COLO829 (cell line): ENCODE results near the gene MFRP.
A peak's percentile ranks its signal among the peaks of the same experiment; 100 is the strongest.

Experiments used
- DNase-seq: peaks from one replicate; pipeline ENCODE4 v3.0.0; 2012; ENCODE audit warnings: low spot score

The MFRP gene

DNA sequence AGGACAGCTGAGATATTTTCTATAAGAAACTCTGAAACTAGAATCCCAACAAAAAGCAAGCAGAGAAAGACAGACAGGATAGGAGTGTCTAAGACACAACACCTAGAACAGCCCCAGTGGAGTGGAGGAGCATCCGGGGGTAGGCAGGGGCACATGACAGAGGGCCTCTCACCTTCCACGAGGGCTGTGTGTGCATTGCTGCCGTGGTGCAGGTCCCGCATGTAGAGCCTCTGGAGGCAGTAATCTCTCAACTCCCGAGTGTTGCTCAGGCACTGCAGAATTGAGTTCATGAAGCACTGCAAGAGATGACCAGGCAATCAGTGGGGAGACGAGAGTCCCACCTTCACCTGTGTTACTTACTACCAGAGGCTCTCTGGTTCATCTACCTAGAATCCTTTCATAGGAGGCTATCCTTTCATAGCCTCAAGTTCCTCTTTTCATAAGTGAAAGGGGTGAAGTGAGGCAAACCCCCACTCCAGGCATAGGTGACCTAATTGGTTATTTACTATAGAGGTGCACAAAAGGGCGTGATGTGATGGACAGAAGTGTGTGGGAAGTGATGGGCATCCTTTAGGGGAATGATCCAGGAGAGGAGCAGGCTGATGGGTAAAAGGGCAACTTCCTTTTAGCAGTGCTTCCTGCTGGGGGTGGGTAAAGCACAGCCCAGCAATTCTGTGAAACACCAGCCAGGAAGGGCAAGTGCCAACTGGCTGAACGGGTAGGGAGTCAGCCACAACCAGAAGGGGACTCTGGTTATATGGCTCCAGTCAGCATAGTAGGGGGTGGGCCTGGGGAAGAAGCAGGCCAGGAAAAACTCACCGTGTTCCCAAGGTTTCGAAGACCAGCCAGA is 13.1 kb upstream of the MFRP start:
- DNase-seq, result no peak

DNA sequence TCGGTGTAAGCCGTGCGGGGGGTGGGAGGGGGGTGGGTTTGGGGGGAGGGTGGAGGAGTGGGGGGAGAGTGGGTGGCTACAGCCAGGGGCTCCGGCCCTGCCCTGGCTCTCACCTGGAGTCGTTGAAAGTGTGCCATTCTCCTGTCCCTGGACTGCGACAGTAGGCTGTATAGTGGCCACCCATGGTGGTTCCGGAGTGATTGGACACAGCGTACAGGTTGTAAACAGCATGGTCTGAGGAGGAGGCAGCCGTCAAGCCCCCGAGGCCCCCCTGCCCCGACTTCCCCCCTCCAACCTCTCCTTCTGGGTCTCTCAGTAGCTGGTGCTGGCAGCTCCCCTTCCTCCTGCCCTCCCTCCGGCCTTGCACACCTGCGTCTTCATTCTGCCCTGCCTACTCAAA is 10.6 kb upstream of the MFRP start:
- DNase-seq, result no peak

DNA sequence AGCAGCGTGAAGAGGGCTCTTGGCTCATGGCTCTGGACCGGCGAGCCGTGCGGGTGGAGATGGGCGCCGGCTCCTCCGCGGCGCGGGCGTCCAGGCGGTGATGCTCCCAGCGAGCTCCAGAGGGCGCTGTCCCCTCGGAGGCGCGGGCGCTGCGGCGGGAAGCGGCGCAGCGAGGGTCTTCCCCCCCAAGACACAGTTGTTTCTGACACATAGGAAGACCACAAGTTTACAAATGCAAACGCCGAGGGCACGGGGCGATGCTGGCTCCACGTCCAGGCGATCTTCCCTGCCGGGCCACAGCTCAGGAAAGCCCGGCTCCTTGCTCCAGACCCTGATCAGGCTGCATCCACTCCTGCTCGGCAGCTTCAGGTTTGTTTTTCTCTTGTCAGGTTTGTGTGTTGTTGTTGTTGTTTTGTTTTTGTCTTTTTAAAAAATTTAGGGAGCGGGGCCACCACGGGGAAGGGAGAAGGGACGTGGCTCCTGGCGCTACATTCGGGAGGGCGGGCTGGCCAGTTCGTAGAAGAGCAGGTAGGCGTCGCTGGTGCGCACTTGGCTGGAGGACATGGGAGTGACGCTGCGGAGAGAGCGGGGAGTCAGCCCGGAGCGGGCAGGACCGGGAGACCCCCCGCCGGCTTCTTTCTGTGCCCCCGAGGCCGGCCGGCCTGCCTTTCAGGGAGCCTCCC is 10.0 kb upstream of the MFRP start:
- DNase-seq, result no peak

DNA sequence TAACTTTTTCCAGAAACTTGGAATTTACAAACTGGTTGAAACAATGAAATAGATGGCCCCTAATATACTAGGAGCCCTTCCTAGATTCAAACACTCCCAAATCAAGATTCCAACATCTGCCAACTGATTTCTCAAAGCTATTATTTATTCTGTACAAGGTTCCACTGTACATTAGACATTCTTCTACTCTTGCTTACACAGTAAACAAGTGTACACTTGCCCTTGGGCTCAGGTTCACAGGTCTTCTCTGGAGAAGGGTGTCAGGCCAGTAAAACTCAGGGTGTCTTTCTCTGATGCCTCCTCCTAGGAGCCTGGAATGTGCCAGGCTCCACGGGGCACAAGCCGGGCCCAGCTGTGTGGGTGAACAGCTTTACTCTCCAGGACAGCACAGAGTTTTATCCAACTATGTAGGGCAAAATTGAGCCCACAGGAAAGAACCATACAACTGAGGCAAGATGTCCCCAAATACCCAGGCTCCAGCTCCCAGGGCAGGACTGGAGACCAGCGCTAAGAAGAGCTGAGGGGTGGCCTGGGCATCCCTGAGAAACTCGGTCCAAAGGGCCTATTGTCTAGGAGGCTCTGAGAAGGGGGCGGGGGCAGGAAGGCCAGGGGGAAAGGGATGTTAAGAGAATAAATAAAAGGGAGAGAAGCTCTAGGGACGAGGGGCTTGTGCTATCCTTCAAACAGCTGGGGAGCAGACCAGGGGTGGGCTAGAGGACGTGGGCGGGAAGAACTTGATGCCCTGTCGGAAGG is 8.8 kb upstream of the MFRP start:
- DNase-seq, result no peak

GRCh38 chr11:119352857-119353260 is 6.4 kb upstream of the MFRP start:
- DNase-seq, result peak; percentile 90

- no peak for DNase-seq
Observed at GRCh38 chr11:119351232-119351631, 4.7 kb upstream of the MFRP start.

GRCh38 chr11:119350302-119350701 is 3.8 kb upstream of the MFRP start:
- no peak for DNase-seq

- DNase-seq, result no peak
Observed at GRCh38 chr11:119347940-119348605, 1.6 kb upstream of the MFRP start.

- no peak for DNase-seq
Observed at GRCh38 chr11:119347242-119347641, 737 bp upstream of the MFRP start.

- DNase-seq, result no peak
Observed at GRCh38 chr11:119345685-119346084, 820 bp downstream of the MFRP start.

DNA sequence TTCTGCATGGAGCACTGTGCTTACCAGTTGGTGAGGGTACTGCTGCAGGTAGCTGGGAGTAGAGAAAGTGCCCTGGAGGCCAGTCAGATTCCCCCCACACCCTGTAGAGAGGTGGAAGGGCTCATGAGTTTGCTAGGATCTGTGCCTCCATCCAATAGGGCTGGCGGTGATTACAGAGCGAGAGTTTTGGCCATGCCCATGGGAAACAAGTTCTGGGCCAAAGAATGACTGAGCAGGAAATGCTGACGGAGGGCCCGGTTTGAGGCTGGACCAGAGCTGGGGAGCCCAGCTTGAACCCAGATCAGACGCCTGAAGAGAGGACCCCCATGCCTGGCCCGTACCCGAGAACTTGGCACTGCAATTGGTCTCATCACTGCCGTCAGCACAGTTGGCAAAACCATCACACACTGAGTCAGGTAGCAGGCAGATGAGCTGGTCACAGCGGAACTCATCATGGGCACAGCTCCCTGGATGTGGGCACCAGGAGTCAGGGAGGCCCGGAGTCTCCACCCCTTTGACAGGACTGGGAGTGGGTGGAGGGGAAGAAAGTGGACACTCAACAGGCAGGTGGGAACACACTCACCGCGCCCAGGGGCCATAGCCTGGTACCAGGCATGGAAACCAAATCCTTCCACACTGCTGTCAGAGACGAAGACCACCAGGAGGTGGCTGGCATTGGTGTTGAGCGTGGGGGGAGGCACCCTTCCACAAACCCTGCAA is 2.1 kb downstream of the MFRP start:
- no peak for DNase-seq

- DNase-seq, result no peak
Observed at GRCh38 chr11:119343726-119344125, 2.8 kb downstream of the MFRP start.

DNA sequence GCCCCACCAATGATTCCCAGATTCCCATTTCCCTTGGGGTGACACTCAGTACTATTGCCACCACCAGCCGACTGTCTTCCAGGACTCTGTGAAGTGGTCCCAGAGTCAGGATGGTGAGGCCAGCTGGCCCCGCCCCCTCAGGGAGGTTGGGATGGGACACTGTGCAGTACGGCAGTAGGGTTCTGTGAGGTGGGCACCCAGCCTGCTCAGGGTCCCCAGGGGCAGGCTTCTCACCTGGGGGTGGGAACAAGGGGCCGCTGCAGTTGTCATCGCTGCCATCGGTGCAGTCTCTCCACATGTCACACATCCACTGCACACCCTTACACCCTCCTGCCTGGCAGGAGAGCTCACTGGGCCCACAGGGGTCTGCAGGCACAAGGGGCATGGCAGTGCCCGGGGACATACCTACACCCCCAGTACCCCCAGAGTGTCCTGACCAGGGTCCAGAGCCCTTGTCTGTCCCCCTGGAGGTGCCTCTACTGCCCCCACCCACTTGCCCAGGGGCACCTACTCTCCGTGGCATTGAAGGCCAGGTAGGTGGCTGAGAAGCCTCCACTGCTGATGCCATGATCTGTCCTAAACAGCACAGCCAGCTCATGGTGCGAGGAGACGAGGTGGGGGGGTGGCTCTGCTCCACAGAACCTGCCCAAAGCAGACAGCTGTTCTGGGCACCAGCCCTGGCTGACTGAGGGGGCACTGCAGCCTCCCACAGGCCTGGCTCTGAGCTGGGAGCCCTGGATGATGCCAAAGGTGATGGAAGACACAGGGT is 4.0 kb downstream of the MFRP start:
- no peak for DNase-seq

- DNase-seq, result no peak
Observed at GRCh38 chr11:119342023-119342300, 4.5 kb downstream of the MFRP start.

DNA sequence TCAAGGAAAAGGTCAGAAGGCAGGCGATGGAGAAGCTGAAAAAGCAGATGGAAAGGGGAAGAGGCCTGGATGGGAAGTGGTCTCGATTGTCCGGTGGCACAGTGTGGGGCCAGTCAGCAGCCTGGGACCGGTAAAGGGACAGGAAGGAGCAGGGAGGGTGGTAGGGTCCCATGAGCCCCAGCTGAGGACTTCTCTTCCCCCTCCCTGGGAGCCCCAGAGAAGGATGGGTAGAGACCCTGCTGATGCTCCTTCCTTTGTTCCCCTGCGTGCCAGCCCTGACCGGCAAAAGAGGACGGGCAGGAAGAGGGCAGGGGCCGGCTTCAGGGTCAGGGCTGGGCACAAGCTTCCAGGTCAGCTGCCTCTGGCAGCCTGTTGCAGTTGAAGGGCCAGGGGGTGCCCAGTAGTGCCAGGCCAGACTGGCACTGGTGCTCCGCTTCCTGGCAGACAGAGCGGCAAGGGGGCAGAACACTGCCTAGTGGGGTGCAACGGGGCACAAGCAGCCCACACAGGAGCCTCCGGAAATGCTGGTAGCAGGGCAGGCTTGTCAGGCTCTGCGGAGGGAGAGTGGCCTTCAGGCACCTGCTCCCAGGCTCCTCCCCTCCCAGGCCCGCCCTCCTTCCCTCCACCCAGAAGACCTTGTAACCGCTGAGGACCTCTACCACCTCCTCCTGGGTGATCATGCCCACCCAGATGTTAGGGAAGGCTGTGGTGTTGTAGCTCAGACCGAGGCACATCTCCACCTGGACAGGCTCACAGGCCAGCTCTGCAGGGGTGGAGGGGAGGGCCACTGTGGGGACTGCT is 5.1 kb downstream of the MFRP start:
- DNase-seq, result no peak

DNA sequence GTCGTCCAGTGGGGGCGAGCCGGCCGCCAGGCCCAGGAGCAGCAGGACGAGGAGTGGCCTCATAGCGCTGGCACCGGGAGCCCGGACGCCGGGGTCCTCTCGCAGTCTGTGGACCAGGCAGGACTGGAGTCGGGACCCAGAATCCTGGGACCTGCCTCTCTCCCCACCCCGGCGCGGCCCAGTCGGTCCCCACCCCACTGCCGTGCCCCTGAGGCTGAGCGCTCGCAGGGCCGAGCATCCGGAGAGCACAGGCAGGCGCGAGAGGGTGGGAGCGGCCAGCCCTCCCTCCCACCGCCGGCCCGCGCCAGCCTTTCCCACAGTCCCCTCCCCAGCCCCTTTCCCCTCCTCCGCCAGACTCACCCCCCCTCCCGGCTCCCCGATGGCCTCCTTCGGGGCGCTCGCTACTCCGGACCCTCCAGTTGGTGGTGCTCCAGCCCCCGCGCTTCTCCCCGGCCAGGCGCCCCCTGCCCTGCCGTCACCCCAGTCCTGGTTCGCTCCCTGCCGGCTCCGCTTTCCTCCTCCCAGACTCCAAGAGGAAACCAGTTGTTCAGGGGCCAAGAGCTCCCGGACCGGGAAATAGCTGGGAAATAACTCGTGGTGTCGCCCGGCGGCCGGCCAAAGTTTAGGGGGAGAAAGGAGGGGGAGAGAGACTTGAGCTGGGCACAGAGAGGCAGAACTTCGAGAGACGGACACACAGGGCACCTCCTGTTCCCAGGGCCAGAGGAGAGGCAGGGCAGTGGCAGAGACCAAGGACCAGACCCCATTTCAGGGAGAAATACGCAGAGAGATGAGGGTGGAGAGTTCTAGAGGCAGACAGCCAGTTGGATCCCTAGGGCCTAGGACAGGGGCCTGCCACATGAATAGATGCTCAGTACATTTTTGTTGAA is 5.9 kb downstream of the MFRP start, which contains the start of gene C1QTNF5:
Gene C1QTNF5, minus strand, starts transcription at position 549 of the 887 bp plus-strand sequence. Its CDS starts 486 bp downstream, at position 63.
- no peak for DNase-seq

GRCh38 chr11:119339589-119340334 is 6.7 kb downstream of the MFRP start:
- no peak for DNase-seq

DNA sequence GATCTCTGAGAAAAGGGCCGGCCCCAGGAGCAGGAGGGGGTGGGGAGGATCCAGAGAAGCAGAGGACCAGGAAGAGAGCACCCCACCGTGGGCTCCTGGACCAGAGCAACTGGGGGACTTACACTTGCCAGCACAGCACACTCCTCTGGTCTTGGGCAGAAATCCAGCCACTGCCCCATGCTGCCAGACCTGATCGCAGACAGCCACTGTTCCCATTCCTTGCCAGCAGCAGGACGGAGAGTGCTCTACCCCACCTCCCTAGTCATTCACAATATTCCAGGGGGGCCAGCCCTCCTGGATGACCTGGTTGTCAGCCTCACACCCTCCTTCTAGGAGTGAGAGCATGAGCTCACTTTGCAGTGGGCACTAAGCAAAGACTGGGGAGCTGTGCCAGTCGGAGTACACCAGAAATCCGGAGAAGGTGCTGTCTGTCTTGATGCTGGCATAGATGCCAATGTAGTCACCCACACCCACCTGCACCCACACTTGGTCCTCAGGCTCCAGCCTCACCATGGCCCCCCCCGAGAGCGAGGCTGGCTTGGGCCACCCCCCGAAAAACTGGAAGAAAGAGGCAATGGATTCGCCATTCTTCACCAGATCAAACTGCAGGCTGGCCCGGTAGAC is 7.4 kb downstream of the MFRP start:
- no peak for DNase-seq
